GM06990 (cell line): Measurements from ENCODE around the gene CNPY3.

ENCODE experiments used
- DNase-seq: peaks from one replicate; pipeline ENCODE4 v3.0.0-alpha.2; 2011; ENCODE audit not compliant: insufficient read length; ENCODE audit errors: extremely low read depth
- H3K27me3 ChIP-seq: replicated peaks from 2 replicates; pipeline ENCODE4 v1.6.0; 2011; ENCODE audit warnings: low read length; ENCODE audit not compliant: control insufficient read depth, insufficient read depth
- H3K36me3 ChIP-seq: 2 replicates; pipeline ENCODE4 v1.5.1; 2011; ENCODE audit warnings: low read length; ENCODE audit not compliant: control insufficient read depth, insufficient read depth
- H3K4me3 ChIP-seq: replicated peaks from 2 replicates; pipeline ENCODE4 v1.5.1; 2011; ENCODE audit warnings: low read depth, mild to moderate bottlenecking, control low read depth, low read length
- TF ChIP-seq, protein P1 (sequence below): IDR thresholded peaks from 2 replicates; pipeline ENCODE4 v1.5.1; 2011; ENCODE audit warnings: low read length, control low read depth, mild to moderate bottlenecking, inconsistent platforms; ENCODE audit not compliant: insufficient read depth, poor library complexity, severe bottlenecking

The CNPY3 gene

GRCh38 chr6:42970871-42971612 is 41.8 kb downstream of the CNPY3 start:
- Histone ChIP-seq H3K4me3 (no peak overlapping the region), H3K36me3 (peaks cover 11% of the 10 kb centered on the region), H3K27me3 (no peaks in the 10 kb centered on the region)
- no peak for DNase-seq
- TF ChIP-seq, protein P1, sequence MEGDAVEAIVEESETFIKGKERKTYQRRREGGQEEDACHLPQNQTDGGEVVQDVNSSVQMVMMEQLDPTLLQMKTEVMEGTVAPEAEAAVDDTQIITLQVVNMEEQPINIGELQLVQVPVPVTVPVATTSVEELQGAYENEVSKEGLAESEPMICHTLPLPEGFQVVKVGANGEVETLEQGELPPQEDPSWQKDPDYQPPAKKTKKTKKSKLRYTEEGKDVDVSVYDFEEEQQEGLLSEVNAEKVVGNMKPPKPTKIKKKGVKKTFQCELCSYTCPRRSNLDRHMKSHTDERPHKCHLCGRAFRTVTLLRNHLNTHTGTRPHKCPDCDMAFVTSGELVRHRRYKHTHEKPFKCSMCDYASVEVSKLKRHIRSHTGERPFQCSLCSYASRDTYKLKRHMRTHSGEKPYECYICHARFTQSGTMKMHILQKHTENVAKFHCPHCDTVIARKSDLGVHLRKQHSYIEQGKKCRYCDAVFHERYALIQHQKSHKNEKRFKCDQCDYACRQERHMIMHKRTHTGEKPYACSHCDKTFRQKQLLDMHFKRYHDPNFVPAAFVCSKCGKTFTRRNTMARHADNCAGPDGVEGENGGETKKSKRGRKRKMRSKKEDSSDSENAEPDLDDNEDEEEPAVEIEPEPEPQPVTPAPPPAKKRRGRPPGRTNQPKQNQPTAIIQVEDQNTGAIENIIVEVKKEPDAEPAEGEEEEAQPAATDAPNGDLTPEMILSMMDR, result no peak

DNA sequence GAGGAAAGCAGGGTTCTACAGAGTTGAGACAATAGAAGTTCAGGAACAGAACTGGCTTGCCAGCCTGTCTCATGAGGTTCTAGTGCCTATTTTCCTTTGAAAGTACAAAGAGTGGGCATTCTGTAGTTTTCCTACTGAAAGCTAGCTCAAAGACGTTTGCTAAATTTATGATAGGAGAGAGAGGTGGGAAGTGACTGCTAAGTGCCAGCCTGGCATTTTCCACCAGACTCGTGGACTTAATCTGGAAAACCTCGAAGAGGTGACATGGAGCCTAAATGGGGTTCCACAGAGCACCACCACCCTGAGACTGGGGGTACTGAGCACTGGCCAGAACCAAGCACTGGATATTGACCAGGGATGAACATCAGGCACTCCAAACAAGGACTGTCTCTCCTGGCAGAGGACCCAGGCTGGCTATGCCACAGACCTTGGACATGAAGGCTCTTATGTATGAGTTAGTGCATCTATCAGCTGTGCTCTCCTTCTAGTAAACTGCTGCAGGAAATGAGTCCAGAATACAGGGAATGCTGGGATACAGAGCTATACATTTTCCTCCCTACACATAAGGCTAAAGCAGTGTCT is 42.6 kb downstream of the CNPY3 start:
- no peak for DNase-seq
- Histone ChIP-seq H3K27me3 (no peaks in the 10 kb centered on the region), H3K36me3 (peaks cover 8% of the 10 kb centered on the region), H3K4me3 (no peak overlapping the region)
- TF ChIP-seq, protein P1, result no peak

- TF ChIP-seq, protein P1, result no peak
- Histone ChIP-seq H3K4me3 (no peak overlapping the region), H3K27me3 (no peaks in the 10 kb centered on the region), H3K36me3 (peaks cover 3% of the 10 kb centered on the region)
- no peak for DNase-seq
Observed at GRCh38 chr6:42973926-42974325, 44.6 kb downstream of the CNPY3 start.

GRCh38 chr6:42974919-42975505 is 45.7 kb downstream of the CNPY3 start:
- TF ChIP-seq, protein P1, result no peak
- H3K4me3 ChIP-seq, result no peak overlapping the region
- no peak for DNase-seq

DNA sequence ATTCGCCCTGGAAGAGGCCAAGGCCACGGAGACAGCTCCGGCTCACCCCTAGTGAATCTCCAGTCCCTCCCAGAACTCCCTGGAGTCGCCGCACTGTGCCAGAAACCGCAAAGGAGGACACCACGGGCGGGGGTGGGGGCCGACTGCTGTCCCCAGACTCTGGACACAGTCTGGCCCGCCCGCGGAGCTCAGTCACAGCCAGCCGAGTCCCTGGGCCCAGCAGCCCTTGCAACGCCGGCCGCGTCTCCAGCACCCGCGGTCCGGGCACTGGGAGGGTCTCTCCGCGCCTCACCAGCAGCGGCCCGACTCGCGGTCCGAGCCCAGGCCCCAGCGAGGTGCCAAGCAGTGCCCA is 49.2 kb downstream of the CNPY3 start:
- Histone ChIP-seq H3K4me3 (peak overlapping the region; percentile 73), H3K27me3 (no peaks in the 10 kb centered on the region), H3K36me3 (peaks cover 1% of the 10 kb centered on the region)
- TF ChIP-seq, protein P1, result no peak
- DNase-seq, result peak; percentile 33

More at GRCh38 chr6:42974919-42975505, 45.7 kb downstream of the CNPY3 start:
- Histone ChIP-seq H3K27me3 (no peaks in the 10 kb centered on the region), H3K36me3 (peaks cover 3% of the 10 kb centered on the region)
